ENCODE data around the gene C2CD4C.

The C2CD4C gene

GRCh38 chr19:379796-380195 lies 29.2 kb downstream of the C2CD4C start:
- no peak for DNase-seq

DNA sequence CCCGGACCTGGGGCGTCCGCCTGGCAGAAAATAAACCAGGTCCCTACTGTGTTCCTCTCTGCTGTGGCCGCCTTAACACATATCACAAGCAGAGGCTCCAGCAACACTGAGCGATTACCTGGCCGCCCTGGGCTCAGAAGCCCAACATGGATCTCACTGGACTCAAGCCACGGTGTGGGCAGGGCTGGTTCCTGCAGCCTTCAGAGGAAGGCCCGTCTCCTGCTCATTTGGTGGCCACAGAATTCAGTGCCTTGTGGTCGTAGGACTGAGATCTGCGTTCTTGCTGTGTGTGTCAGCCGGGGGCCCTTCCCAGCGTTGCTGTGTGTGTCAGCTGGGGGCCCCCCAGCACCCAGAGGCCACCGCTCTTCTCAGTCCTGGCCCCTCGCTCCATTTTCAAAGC lies 30.2 kb downstream of the C2CD4C start:
- DNase-seq = no peak

DNA sequence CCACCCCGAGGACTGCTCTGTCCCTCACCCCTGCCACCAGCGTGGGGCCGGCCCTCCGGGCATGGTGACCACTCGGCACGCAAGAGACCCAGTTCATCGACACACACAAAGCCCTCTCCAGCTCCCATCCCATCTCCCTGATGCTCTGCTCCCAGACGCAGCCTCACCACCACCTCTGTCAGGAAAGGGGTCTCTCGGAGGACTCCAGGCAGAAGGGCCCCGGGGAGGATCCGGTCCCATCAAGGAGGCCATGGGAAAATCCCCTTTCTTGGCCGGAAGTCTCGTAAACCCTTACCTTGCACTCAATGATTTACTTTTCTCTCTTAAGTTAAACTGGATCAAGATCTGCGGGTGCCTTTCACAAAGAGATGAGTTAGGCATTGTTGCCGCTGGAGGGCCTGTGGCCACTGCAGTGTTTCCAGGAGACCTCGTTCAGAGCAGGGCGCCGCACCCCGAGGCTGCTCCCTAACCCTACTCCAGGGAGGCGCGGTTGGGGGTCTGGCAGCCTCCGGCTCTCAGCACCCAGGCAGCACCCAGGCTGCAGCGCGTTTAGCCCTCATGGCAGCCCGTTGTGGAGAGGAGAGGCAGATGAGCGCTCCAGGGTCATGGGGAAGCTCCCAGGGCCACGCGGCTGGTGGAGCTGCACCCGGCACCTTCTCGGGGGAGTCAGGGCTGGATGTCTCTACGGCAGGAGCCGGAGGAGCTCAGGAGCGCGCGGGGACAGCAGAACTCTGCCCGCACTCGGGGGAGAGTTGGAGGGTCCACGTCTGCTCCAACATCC lies 31.0 kb downstream of the C2CD4C start:
- DNase-seq = no peak

DNA sequence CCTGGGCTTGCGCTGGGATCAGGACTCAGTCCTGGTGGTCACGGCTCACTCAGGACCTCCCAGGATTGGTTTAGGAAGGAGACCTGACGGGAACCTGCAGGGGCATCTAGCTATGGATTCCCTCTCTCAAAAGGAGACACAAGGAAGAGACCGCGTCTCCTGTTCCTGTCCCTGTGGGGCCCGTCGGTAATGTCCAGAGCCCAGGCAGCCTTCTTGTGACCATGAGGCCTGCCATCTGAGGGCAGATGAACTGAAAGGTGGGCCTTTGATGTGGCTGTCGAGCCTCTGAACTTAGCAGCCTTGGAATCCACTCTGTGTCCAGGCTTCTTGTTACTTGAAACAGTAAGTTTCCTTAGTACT lies 32.9 kb downstream of the C2CD4C start:
- DNase-seq = no peak

GRCh38 chr19:375395-376110 lies 33.4 kb downstream of the C2CD4C start:
- no peak for DNase-seq

DNA sequence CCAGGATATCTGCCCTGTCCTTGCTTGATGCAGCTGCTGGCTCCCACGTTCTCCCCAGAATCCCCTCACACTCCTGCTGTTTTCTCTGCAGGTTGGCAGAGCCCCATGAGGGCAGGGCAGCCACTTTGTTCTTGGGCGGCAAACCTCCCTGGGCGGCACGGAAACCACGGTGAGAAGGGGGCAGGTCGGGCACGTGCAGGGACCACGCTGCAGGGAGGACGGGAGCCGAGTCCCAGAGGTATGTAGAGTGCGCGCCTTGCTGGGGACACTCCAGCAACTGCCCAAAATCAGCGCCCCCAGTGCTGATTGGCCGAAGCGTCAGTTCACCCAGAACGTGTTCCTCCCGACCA lies 34.1 kb downstream of the C2CD4C start:
- no peak for DNase-seq

GRCh38 chr19:374183-374885 lies 34.6 kb downstream of the C2CD4C start:
- DNase-seq = no peak

- DNase-seq = no peak
Observed at GRCh38 chr19:373391-374182, 35.4 kb downstream of the C2CD4C start.

- peak; percentile 81 for DNase-seq
Observed at GRCh38 chr19:372306-372890, 36.5 kb downstream of the C2CD4C start.

GRCh38 chr19:371501-372168 lies 37.3 kb downstream of the C2CD4C start:
- DNase-seq = no peak

DNA sequence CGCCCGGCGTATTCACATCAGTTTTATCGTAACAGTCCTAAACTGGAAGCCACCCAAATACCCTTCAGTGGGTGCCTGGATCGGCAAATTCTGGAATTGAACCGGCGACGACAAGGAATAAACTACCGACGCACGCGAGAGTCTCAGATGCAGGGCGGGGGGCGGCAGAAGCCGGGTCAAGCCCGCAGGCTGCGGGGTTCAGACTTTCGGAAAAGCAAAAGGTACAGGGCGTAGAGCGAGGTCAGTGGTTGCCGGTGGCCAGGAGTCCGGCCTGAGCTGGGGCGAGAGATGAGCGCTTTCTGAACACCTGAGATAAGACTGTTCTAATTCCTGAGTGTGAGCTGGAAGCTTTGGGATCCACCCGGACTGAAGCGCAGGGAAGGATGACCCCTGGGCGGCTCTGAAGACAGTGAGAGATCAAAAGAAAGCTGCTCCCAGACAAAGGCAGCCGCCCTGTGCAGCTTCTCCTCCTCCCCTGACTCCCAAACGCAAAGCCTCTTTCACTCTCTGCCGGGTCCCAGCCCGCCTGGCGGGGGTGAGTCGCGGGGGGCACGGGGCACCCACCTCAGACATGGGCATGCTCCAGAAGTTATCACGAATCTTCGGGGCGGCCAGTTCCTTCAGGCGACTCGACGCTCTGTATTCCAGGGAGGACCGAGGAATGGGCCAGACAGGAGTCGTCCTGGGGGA lies 38.2 kb downstream of the C2CD4C start:
- DNase-seq = no peak

GRCh38 chr19:369876-370275 lies 39.1 kb downstream of the C2CD4C start:
- DNase-seq = no peak

DNA sequence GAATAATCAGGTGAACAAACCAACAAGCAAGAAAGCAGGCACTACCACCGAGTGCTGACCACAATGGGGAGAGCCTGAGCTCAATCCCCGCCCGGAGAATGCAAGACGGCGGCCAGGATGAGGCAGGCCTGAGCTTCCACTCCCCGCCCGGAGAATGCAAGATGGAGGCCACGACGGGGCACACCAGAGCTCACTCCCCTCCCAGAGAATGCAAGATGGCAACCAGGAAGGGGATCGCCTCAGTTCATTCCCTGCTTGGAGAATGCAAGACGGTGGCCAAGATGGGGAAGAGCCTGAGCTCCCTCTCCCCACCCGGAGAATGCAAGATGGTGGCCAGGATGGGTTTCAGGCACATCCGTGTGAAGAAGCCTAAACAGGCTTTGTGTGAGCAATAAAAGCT lies 39.7 kb downstream of the C2CD4C start:
- no peak for DNase-seq

GRCh38 chr19:368630-369024 lies 40.3 kb downstream of the C2CD4C start:
- no peak for DNase-seq

- no peak for DNase-seq
Observed at GRCh38 chr19:367963-368629, 40.9 kb downstream of the C2CD4C start.

- DNase-seq = no peak
Observed at GRCh38 chr19:367561-367960, 41.4 kb downstream of the C2CD4C start.

DNA sequence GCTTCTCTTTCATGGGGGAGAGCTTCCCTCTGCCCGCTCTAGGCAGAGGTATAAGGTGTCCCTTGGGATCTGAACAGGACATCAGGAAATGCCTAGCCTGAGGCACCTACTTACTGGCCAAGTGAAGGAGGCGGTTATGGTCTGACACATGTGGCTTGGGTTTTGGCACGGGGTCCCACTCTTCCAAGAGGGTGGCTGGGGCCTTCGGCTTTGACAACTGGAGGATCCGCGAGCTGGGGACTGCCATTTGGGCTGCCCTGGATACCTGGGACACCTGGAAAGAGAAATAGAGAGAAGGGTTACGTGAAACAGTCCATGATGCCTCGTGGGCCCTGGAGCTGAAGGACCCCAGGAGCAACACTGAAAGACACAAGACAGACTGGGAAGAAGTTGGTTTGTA lies 42.0 kb downstream of the C2CD4C start:
- no peak for DNase-seq

GRCh38 chr19:366205-366783 lies 42.7 kb downstream of the C2CD4C start:
- DNase-seq = no peak

DNA sequence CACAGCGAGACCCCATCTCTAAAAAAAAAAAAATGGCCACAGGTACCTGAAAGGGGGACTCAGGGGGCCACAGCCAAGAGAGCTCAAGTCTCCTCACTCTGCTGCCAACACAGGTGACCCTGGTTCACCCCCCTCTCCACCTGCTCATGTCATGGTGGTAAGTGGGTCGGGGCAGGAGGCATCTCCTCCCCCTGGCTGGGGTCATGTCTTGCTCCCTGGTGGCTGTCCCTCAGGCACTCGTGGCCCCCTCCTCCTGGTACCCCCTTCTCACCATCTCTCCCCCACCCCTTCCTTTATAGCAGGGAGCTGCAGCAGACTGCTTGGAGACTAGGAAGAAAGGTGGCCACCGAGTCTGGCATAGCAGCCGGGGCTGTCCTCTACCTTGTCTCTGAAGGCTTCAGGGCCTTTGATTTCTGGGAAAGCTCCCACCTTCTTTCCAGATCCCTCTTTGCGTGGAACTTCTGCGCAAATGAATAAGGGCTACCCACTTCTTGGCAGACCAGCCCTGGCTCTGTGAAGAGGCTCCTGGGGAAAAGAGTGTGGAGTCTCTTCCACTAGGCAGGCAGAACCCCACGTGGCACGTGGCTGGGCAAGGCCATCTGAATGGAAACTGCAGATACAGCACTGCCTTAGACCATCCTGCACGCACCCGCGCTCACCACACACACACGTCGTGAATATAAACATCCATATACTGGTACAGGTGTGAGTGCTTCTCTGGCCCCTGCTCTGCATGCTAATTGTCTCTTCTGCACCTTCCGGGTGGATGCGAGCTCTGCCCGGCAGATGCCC lies 44.3 kb downstream of the C2CD4C start:
- DNase-seq = no peak

- no peak for DNase-seq
Observed at GRCh38 chr19:362683-363082, 46.3 kb downstream of the C2CD4C start.

Data from right forelimb (tissue), 1 donor.